ENCODE results near the gene RNF157.
"Not testable (repeated sequence)": the region's sequence is repeated elsewhere in the genome, so short reads cannot be mapped to it uniquely, and the experiment has no call there.

Gene RNF157

GRCh38 chr17:76255801-76256429 lies 15.6 kb upstream of the RNF157 start:
- DNase-seq (ENCODE audit: extremely low read depth in 1 of 2, low read depth in 1 of 2): no peak

- DNase-seq (ENCODE audit: extremely low read depth in 1 of 2, low read depth in 1 of 2): no peak
Observed at GRCh38 chr17:76254275-76254674, 14.0 kb upstream of the RNF157 start.

DNA sequence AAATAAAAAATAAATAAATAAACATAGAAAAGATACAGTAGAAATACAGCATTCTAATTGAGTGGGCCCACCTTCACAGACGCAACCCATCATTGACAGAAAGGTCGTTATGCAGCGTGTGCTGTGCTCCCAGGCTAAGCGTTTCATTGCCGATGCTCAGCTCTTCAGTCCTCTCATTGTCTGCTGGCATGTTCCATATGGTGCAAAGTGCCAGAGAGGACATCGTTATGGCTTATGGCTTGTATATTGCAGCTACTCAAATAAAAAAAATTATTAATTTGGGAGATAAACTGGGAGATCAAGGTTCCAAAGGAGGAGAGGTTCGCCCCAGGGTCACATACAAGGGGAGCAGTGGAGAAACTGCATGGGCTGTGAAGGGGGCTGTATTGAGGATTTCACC lies 13.5 kb upstream of the RNF157 start:
- no peak for DNase-seq (ENCODE audit: extremely low read depth in 1 of 2, low read depth in 1 of 2)

GRCh38 chr17:76252967-76253766 lies 12.9 kb upstream of the RNF157 start:
- not testable (repeated sequence) for DNase-seq (ENCODE audit: extremely low read depth in 1 of 2, low read depth in 1 of 2)

- no peak for DNase-seq (ENCODE audit: extremely low read depth in 1 of 2, low read depth in 1 of 2)
Observed at GRCh38 chr17:76252040-76252954, 12.0 kb upstream of the RNF157 start.

GRCh38 chr17:76251478-76252039 lies 11.3 kb upstream of the RNF157 start:
- DNase-seq (ENCODE audit: extremely low read depth in 1 of 2, low read depth in 1 of 2): no peak

GRCh38 chr17:76250141-76250540 lies 9.8 kb upstream of the RNF157 start:
- no peak for DNase-seq (ENCODE audit: extremely low read depth in 1 of 2, low read depth in 1 of 2)

GRCh38 chr17:76248013-76248782 lies 7.9 kb upstream of the RNF157 start:
- no peak for DNase-seq (ENCODE audit: extremely low read depth in 1 of 2, low read depth in 1 of 2)

GRCh38 chr17:76247304-76247703 lies 7.0 kb upstream of the RNF157 start:
- no peak for DNase-seq (ENCODE audit: extremely low read depth in 1 of 2, low read depth in 1 of 2)

GRCh38 chr17:76246080-76247066 lies 6.1 kb upstream of the RNF157 start:
- DNase-seq (ENCODE audit: extremely low read depth in 1 of 2, low read depth in 1 of 2): no peak

DNA sequence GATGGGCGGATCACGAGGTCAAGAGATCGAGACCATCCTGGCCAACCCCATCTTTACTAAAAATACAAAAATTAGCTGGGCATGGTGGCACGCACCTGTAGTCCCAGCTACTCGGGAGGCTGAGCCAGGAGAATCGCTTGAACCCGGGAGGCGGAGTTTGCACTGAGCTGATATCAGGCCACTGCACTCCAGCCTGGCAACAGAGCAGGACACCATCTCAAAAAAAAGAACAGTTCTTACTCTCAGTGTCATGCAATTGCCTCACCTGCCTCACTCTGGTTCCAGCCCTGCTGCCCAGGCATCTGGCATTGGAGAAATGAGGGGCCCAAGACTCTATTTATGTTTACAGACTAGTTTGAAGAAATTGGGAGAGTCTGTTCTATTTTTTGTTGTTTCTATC lies 4.4 kb upstream of the RNF157 start:
- not testable (repeated sequence) for DNase-seq (ENCODE audit: extremely low read depth in 1 of 2, low read depth in 1 of 2)

DNA sequence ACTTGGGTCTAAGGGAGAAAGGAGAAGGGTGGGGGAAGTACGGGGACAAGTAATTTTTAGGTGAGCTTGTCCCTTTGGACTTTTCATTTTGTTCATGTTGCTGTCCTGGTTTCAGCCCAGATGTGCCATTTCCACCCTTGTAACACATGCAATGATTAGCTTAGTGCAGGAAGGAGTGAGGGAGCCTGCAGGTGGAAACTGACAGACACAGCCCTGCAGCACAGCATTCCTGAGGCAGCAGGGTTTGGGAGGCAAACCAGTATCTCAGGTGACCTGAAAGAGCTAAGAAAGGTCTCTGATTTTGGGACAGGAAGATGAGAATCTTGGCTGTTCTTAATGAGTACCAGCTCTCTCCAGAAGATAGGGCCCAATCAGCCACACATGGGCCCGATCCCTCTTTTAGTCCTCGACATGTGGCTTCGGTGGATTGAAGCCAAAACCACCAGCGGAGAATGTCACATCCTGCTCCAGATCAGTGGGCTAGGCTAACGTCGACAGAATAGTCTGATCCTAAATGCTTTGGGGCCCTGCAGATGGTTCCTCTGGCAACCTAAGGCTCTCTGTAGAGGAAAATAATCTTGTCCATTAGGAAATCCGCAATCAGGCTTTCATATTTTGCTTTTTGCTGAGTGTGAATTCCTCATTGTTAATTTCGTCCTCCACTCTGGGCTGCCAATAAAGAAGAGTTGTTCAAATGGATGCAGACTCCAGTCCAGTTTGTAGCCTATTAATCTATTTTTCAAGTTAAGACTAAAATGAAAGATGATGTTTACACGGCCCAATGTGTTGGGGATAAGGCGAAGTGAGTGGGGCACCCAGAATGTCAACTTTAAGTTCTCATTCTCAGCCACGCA lies 3.8 kb upstream of the RNF157 start:
- DNase-seq (ENCODE audit: extremely low read depth in 1 of 2, low read depth in 1 of 2): no peak

- no peak for DNase-seq (ENCODE audit: extremely low read depth in 1 of 2, low read depth in 1 of 2)
Observed at GRCh38 chr17:76241691-76242255, 1.5 kb upstream of the RNF157 start.

DNA sequence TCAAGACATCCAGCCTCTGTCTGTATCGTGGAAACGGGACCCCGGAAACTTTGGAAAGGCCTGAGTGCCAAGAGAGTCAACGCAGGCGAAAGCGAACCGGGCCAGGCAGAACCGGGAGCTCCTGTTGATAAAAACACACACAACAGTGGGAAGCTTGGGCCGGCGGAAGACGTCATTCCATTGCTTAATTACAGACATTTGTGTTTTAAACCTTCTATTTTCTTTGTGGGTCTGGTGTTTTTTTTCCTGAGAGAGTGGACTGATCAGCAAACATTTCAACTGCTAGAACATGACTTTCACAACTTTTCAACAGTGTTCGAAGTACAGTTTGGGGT lies 878 bp upstream of the RNF157 start:
- no peak for DNase-seq (ENCODE audit: extremely low read depth in 1 of 2, low read depth in 1 of 2)

DNA sequence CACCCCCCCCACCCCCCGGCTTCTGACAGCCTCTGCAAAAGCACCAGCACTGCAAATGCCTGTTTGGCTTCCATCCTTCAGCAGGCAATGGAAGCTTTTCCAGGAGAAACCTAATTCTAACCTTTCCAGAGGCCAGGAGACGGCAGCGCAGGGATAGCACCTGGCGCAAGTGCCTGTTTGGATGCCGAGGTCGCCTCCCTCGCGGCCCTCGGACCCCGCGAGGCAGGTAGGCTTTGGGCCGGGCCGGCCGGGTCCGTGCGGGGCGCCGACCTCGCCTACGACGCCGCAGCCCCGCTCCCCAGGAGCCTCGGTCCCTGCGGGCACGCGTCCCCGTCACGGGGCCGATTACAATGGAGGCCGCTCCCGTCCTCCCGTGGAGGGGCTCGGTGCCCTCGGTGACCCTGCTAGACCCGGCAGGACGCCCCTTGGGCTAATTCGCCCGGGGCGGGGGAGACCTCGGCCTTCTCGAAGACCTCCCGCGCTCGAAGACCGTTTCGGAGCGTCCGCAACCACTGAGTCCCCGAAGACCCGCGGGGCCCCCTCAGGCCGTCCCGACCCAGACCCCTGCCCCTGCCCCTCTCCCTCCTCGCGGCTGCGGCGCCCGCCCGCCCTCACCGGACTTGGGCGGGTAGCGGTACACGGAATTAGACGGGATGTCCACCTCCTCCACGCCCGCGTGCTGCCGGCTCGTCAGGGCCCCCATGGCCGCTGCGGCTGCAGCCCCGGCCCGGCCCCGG lies 587 bp downstream of the RNF157 start:
- DNase-seq (ENCODE audit: extremely low read depth in 1 of 2, low read depth in 1 of 2): no peak

DNA sequence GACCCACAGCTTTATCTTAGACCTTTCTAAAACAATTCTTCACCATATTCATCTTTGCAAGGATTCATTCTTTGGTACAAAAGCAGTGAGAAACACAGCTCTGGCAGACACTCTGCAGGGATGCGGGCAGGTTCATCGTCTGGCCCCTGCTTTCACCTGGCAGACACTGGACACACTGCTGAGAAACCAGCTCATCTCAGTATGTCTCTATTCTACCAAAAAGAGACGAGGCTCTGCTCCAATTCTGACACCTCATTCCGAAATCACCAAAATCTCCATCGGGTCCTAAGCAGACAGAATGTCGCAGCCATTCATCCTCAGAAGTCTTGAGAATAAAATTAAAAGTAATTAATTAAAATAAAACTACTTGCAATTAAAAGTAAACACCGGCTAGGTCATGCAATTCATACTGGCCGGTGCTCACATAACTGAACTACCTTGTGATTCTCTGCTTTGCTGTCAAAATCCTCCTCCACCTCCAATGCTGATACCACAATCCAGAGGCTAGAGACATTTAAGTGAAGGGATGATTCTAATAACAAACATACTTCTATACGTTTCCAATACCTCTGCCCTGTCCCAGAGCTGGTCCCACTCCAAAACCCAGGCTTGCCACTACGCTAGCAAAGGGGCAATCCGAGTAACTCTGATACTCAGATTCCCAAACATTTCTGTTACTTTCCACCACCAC lies 1.3 kb downstream of the RNF157 start:
- no peak for DNase-seq (ENCODE audit: extremely low read depth in 1 of 2, low read depth in 1 of 2)

GRCh38 chr17:76237859-76238313 lies 2.4 kb downstream of the RNF157 start:
- no peak for DNase-seq (ENCODE audit: extremely low read depth in 1 of 2, low read depth in 1 of 2)

Measured in activated CD8-positive, alpha-beta memory T cell treated with anti-CD3 and anti-CD28 coated beads for 1 hour (primary cell).